Breast epithelium (tissue), 4 donors: ENCODE measurements around the gene CACNA2D4. TPM values are rescaled to one million over a fixed set of nuclear protein-coding genes. Genes with fewer than 3 reads are reported as not detected.

Experiments
- DNase-seq, 2 donors: peaks; one replicate each; pipeline ENCODE4 v3.0.0-alpha.2; 2019; ENCODE audit warnings: low spot score in 2 of 2
- H3K27ac ChIP-seq, 2 donors: fragments of 200-600 bp; sonication (generic) in 1 of 2; one replicate each; pipeline ENCODE4 v1.5.1; 2016 to 2019; ENCODE audit warnings: mild to moderate bottlenecking in 1 of 2
- H3K27me3 ChIP-seq, 2 donors: fragments of 200-600 bp; sonication (generic) in 1 of 2; one replicate each; pipeline versions ENCODE4 v1.5.1 to v1.6.0; 2017 to 2019; ENCODE audit warnings: control low read depth in 1 of 2, mild to moderate bottlenecking in 1 of 2
- H3K36me3 ChIP-seq: fragments of 200-600 bp; one replicate; pipeline ENCODE4 v1.5.1; 2019
- H3K4me1 ChIP-seq, 2 donors: fragments of 200-600 bp; sonication (generic); one replicate each; pipeline ENCODE4 v1.5.1; 2016 to 2019; ENCODE audit warnings: control low read depth in 1 of 2
- H3K4me3 ChIP-seq, 3 donors: fragments of 200-600 bp; sonication (generic); 1 replicate in 2 of 3; 2 replicates in 1 of 3; pipeline ENCODE4 v1.5.1; 2016 to 2019; ENCODE audit warnings: mild to moderate bottlenecking in 3 of 3, moderate library complexity in 2 of 3
- H3K9me3 ChIP-seq, 2 donors: fragments of 200-600 bp; sonication (generic) in 1 of 2; one replicate each; pipeline ENCODE4 v1.5.1; 2016 to 2019; ENCODE audit warnings: control low read depth in 1 of 2
- POLR2A ChIP-seq: fragments of 450-650 bp; IDR thresholded peaks from one replicate; pipeline ENCODE4 v1.6.1; 2016; ENCODE audit warnings: antibody characterized with exemption, mild to moderate bottlenecking, moderate library complexity
- POLR2AphosphoS5 ChIP-seq, 3 donors: sonication (generic); formaldehyde crosslinking; IDR thresholded peaks; one replicate each; pipeline ENCODE4 v1.6.1; 2017; ENCODE audit warnings: antibody characterized with exemption in 3 of 3
- intact Hi-C: fragments of 100-400 bp; cut with DNase I; formaldehyde crosslinking; loops from one replicate; pipeline ENCODE4 v1.15.1; 2023; ENCODE audit warnings: low total_unique reads
- total RNA-seq, 3 donors: library from RNA; depleted of rRNA; stranded (reverse); fragments of >200 nt; gene quantifications; one replicate each; pipeline ENCODE4 v1.1.0, GENCODE V29; 2016
- TF ChIP-seq, protein P1 (sequence below), 3 donors: fragments of 450-650 bp; IDR thresholded peaks; one replicate each; pipeline ENCODE4 v1.5.1; 2016 to 2017; ENCODE audit warnings: antibody characterized with exemption in 3 of 3, mild to moderate bottlenecking in 3 of 3, moderate library complexity in 3 of 3

The CACNA2D4 gene
- total RNA-seq, 3 donors from 2014 or later: 3.2 to 10.2 (median 3.3) TPM

- intact Hi-C loops: loop anchor here (5.0 kb wide), 2 partner anchors 137 to 148 kb away; no protein-coding TSS in a partner anchor
- H3K4me1 ChIP-seq: peaks cover 4 to 6% of the 10 kb centered on the region in 2 donors
- no peak overlapping the region for H3K4me3 ChIP-seq
- no peaks in the 10 kb centered on the region for H3K9me3 ChIP-seq
- H3K36me3 ChIP-seq: no peaks in the 10 kb centered on the region
- no peak for DNase-seq
- no peaks in the 10 kb centered on the region for H3K27me3 ChIP-seq
- no peak for TF ChIP-seq POLR2A
- no peak overlapping the region for H3K27ac ChIP-seq
Measured at GRCh38 chr12:1799882-1800400, 118.5 kb downstream of the CACNA2D4 start.

- intact Hi-C loops: loop anchor here (5.0 kb wide), 2 partner anchors 138 to 147 kb away; no protein-coding TSS in a partner anchor
- DNase-seq: no peak
- no peak overlapping the region for H3K4me3 ChIP-seq
Measured at GRCh38 chr12:1799051-1799881, 119.2 kb downstream of the CACNA2D4 start.

DNA sequence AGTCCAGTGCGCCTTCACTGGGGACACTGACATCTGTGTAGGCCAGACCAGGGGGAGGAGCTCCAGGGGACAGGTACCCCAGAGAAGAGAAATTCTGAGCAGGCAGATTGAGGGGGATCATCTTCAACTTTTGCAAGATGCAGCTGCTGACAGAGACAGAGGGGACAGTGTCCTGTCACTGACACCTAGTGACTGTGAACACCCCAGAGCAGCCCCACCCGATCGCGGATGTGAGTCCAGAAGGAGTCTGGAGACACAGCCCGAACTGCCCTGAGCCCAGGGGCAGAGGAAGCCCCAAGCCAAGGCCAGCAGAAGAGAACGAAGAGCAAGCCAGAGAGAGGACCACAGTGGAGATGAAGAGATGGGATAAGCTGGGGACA is 119.8 kb downstream of the CACNA2D4 start:
- TF ChIP-seq POLR2AphosphoS5 (IDR thresholded peaks at IDR 0.05): no peak
- no peak for TF ChIP-seq POLR2A
- TF ChIP-seq, protein P1, sequence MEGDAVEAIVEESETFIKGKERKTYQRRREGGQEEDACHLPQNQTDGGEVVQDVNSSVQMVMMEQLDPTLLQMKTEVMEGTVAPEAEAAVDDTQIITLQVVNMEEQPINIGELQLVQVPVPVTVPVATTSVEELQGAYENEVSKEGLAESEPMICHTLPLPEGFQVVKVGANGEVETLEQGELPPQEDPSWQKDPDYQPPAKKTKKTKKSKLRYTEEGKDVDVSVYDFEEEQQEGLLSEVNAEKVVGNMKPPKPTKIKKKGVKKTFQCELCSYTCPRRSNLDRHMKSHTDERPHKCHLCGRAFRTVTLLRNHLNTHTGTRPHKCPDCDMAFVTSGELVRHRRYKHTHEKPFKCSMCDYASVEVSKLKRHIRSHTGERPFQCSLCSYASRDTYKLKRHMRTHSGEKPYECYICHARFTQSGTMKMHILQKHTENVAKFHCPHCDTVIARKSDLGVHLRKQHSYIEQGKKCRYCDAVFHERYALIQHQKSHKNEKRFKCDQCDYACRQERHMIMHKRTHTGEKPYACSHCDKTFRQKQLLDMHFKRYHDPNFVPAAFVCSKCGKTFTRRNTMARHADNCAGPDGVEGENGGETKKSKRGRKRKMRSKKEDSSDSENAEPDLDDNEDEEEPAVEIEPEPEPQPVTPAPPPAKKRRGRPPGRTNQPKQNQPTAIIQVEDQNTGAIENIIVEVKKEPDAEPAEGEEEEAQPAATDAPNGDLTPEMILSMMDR (IDR thresholded peaks at IDR 0.05): no peak
- peaks cover 4 to 6% of the 10 kb centered on the region in 2 donors for H3K4me1 ChIP-seq
- H3K4me3 ChIP-seq: no peak overlapping the region
- H3K27me3 ChIP-seq: no peaks in the 10 kb centered on the region
- H3K36me3 ChIP-seq: no peaks in the 10 kb centered on the region
- no peak overlapping the region for H3K27ac ChIP-seq
- no peaks in the 10 kb centered on the region for H3K9me3 ChIP-seq
- no peak for DNase-seq
- intact Hi-C loops: loop anchor here (5.0 kb wide), 2 partner anchors 139 to 146 kb away; no protein-coding TSS in a partner anchor

More at GRCh38 chr12:1799051-1799881, 119.2 kb downstream of the CACNA2D4 start:
- Histone ChIP-seq H3K36me3 (no peaks in the 10 kb centered on the region), H3K27ac (no peak overlapping the region), H3K27me3 (no peaks in the 10 kb centered on the region), H3K4me1 (peaks cover 4 to 6% of the 10 kb centered on the region in 2 donors), H3K9me3 (no peaks in the 10 kb centered on the region)
- no peak for TF ChIP-seq POLR2AphosphoS5 (IDR thresholded peaks at IDR 0.05)
- TF ChIP-seq, protein P1 (IDR thresholded peaks at IDR 0.05): no peak

- Histone ChIP-seq H3K4me3 (no peak overlapping the region), H3K27ac (peak overlapping the region in 1 of 2 donors; percentile 91), H3K9me3 (no peaks in the 10 kb centered on the region), H3K4me1 (peaks cover 4 to 6% of the 10 kb centered on the region in 2 donors), H3K27me3 (no peaks in the 10 kb centered on the region), H3K36me3 (no peaks in the 10 kb centered on the region)
- intact Hi-C loops: loop anchor here (5.0 kb wide), 2 partner anchors 139 to 146 kb away; no protein-coding TSS in a partner anchor
- TF ChIP-seq POLR2A: no peak
- TF ChIP-seq, protein P1 (IDR thresholded peaks at IDR 0.05): no peak
- DNase-seq: no peak
Measured at GRCh38 chr12:1797991-1798640, 120.3 kb downstream of the CACNA2D4 start.

GRCh38 chr12:1797011-1797901 is 121.2 kb downstream of the CACNA2D4 start:
- DNase-seq: no peak
- H3K27me3 ChIP-seq: no peaks in the 10 kb centered on the region
- H3K36me3 ChIP-seq: no peaks in the 10 kb centered on the region
- peaks cover 4 to 6% of the 10 kb centered on the region in 2 donors for H3K4me1 ChIP-seq
- peak overlapping the region; percentile 68 to 91 for H3K27ac ChIP-seq
- TF ChIP-seq POLR2AphosphoS5 (IDR thresholded peaks at IDR 0.05) (peak in 2 of 3 donors; percentile 17 to 52), POLR2A (peak; percentile 29)
- TF ChIP-seq, protein P1 (IDR thresholded peaks at IDR 0.05): no peak
- intact Hi-C loops: loop anchor here (5.0 kb wide), 2 partner anchors 140 to 145 kb away; no protein-coding TSS in a partner anchor
- no peaks in the 10 kb centered on the region for H3K9me3 ChIP-seq
- H3K4me3 ChIP-seq: peak overlapping the region; percentile 60 to 87 (median 65)
